Esophagus muscularis mucosa (tissue), 4 donors: ENCODE results near the gene VKORC1. TPM values are rescaled to one million over a fixed set of nuclear protein-coding genes. Genes with fewer than 3 reads are reported as not detected.

Source experiments
- DNase-seq: peaks from one replicate; pipeline ENCODE4 v3.0.0-alpha.2; 2017; ENCODE audit errors: extremely low spot score
- H3K27ac ChIP-seq, 4 donors: fragments of 200-600 bp; sonication (generic); replicated peaks in 1 of 4; 1 replicate in 3 of 4; 2 replicates in 1 of 4; pipeline ENCODE4 v1.5.1; 2016 to 2019; ENCODE audit warnings: mild to moderate bottlenecking in 1 of 4
- H3K27me3 ChIP-seq, 4 donors: fragments of 200-600 bp; sonication (generic); one replicate each; pipeline versions ENCODE4 v1.5.1 to v1.6.0; 2016 to 2019
- H3K36me3 ChIP-seq, 4 donors: fragments of 200-600 bp; sonication (generic); one replicate each; pipeline ENCODE4 v1.5.1; 2016 to 2019
- H3K4me1 ChIP-seq, 4 donors: fragments of 200-600 bp; sonication (generic); one replicate each; pipeline ENCODE4 v1.5.1; 2016 to 2019
- H3K4me3 ChIP-seq, 4 donors: fragments of 200-600 bp; sonication (generic); 1 replicate in 2 of 4; 2 replicates in 2 of 4; pipeline ENCODE4 v1.5.1; 2016 to 2019; ENCODE audit warnings: mild to moderate bottlenecking in 4 of 4, moderate library complexity in 1 of 4
- H3K9me3 ChIP-seq, 4 donors: fragments of 200-600 bp; sonication (generic); 1 replicate in 3 of 4; 2 replicates in 1 of 4; pipeline ENCODE4 v1.5.1; 2016 to 2019
- CTCF ChIP-seq, 3 experiments: fragments of 200-600 bp in 2 of 3; fragments of 450-650 bp in 1 of 3; sonication (generic) in 2 of 3; IDR thresholded peaks; one replicate each; pipeline ENCODE4 v1.5.1; 2017 to 2019; ENCODE audit warnings: antibody characterized with exemption in 3 of 3, mild to moderate bottlenecking in 2 of 3, moderate library complexity in 1 of 3
- EP300 ChIP-seq: sonication (generic); formaldehyde crosslinking; IDR thresholded peaks from one replicate; pipeline ENCODE4 v1.6.1; 2017; ENCODE audit warnings: antibody characterized with exemption
- POLR2A ChIP-seq: fragments of 450-650 bp; IDR thresholded peaks from one replicate; pipeline ENCODE4 v1.6.1; 2017; ENCODE audit warnings: antibody characterized with exemption, moderate library complexity, mild to moderate bottlenecking, low read depth
- POLR2AphosphoS5 ChIP-seq, 2 donors: sonication (generic); formaldehyde crosslinking; IDR thresholded peaks; one replicate each; pipeline ENCODE4 v1.6.1; 2017; ENCODE audit warnings: antibody characterized with exemption in 2 of 2
- WGBS: methylation state at CpG from one replicate; pipeline ENCODE4 v1.1.5; 2018; 5-methylcytosine and 5-hydroxymethylcytosine counted together
- intact Hi-C: fragments of 100-400 bp; cut with DNase I; formaldehyde crosslinking; loops from one replicate; pipeline ENCODE4 v1.15.1; 2023
- total RNA-seq, 4 donors: library from RNA; depleted of rRNA; stranded (reverse); fragments of >200 nt; gene quantifications; one replicate each; pipeline versions ENCODE4 v1.1.0 to v1.2.1, GENCODE V29; 2016

Gene VKORC1
- total RNA-seq, 4 donors from 2014 or later, result 81.4 to 122 (median 108) TPM

- peak overlapping the region in 3 of 4 donors; percentile 32 to 55 (median 37) for H3K27ac ChIP-seq
- TF ChIP-seq POLR2AphosphoS5 (IDR thresholded peaks at IDR 0.05), result no peak
- no peak for TF ChIP-seq POLR2A
- no peak for TF ChIP-seq EP300
- TF ChIP-seq CTCF (IDR thresholded peaks at IDR 0.05), result no peak
- H3K4me3 ChIP-seq, result no peak overlapping the region
- DNase-seq, result no peak
- intact Hi-C loops, result no loop called here
- no peaks in the 10 kb centered on the region for H3K27me3 ChIP-seq
- H3K36me3 ChIP-seq, result peaks cover 25 to 43% (median 40%) of the 10 kb centered on the region in 4 donors
- peaks cover 28 to 44% (median 36%) of the 10 kb centered on the region in 4 donors for H3K4me1 ChIP-seq
- no peaks in the 10 kb centered on the region for H3K9me3 ChIP-seq
- WGBS, result 80% methylated on average over 5 of the region's 5 CpGs
Observed at GRCh38 chr16:31113121-31114120, 18.8 kb upstream of the VKORC1 start.

DNA sequence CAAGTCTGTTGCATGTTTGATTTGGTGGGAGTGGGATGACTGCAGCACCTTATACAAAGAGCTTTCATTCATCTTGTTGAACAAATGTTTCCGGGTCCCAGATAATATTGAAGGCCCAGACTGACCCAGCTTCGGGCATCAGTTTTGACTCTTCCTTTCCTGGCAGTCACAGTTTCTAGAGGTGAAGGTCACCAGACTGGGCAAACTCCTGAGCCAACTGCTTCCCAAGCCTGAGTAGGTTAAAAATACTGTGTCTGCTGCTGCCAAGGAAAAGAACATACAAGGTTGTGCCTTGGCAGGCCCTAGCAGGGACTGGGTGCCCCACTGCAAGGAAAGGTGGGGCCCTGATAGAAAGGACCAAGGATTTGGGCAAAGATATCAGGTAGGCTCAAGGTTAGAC, 18.1 kb upstream of the VKORC1 start:
- Histone ChIP-seq H3K36me3 (peaks cover 25 to 43% (median 40%) of the 10 kb centered on the region in 4 donors), H3K4me3 (no peak overlapping the region), H3K27me3 (no peaks in the 10 kb centered on the region), H3K27ac (peak overlapping the region in 3 of 4 donors; percentile 10 to 55 (median 37)), H3K9me3 (no peaks in the 10 kb centered on the region), H3K4me1 (peaks cover 29 to 46% (median 38%) of the 10 kb centered on the region in 4 donors)
- no peak for TF ChIP-seq POLR2AphosphoS5 (IDR thresholded peaks at IDR 0.05)
- intact Hi-C loops, result no loop called here
- WGBS, result 58% methylated on average over 2 of the region's 2 CpGs
- DNase-seq, result no peak

DNA sequence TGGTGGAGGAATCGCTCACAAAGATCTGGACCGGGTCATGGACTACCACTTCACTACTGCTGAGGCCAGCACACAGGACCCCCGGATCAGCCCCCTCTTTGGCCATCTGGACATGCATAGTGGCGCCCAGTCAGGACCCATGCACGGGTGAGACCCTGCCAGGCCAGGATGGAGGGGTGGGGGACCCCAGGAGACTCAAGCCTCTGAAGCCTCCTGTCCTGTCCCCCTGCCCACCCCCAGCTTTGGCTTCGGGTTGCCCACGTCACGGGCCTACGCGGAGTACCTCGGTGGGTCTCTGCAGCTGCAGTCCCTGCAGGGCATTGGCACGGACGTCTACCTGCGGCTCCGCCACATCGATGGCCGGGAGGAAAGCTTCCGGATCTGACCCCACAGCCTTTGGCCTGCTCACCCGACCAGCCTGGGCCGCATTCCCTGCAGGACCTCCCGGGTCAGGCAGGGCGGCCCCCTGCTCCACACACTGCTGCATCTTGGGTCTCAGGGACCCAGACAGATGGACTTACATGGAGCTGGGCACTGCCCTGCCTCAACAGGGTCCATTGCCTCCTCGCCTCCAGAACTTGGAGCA, 17.4 kb upstream of the VKORC1 start:
- Histone ChIP-seq H3K4me1 (peaks cover 27 to 45% (median 37%) of the 10 kb centered on the region in 4 donors), H3K9me3 (no peaks in the 10 kb centered on the region), H3K4me3 (no peak overlapping the region), H3K27ac (no peak overlapping the region), H3K36me3 (peaks cover 25 to 43% (median 40%) of the 10 kb centered on the region in 4 donors), H3K27me3 (no peaks in the 10 kb centered on the region)
- no peak for DNase-seq
- 95% methylated on average over 6 of the region's 23 CpGs for WGBS
- intact Hi-C loops, result no loop called here
- TF ChIP-seq CTCF (IDR thresholded peaks at IDR 0.05) (no peak), POLR2A (no peak), EP300 (no peak), POLR2AphosphoS5 (IDR thresholded peaks at IDR 0.05) (no peak)

GRCh38 chr16:31110106-31111034, 15.8 kb upstream of the VKORC1 start:
- H3K27me3 ChIP-seq, result no peaks in the 10 kb centered on the region
- H3K9me3 ChIP-seq, result no peaks in the 10 kb centered on the region
- peaks cover 29 to 44% (median 38%) of the 10 kb centered on the region in 4 donors for H3K4me1 ChIP-seq
- intact Hi-C loops, result no loop called here
- no peak for DNase-seq
- no peak overlapping the region for H3K4me3 ChIP-seq
- no peak for TF ChIP-seq POLR2AphosphoS5 (IDR thresholded peaks at IDR 0.05)
- TF ChIP-seq EP300, result no peak
- TF ChIP-seq POLR2A, result no peak
- no peak for TF ChIP-seq CTCF (IDR thresholded peaks at IDR 0.05)
- 82% methylated on average over 11 of the region's 26 CpGs for WGBS
- H3K36me3 ChIP-seq, result peaks cover 25 to 43% (median 40%) of the 10 kb centered on the region in 4 donors
- no peak overlapping the region for H3K27ac ChIP-seq
